Ureter (tissue), 1 donor: ENCODE data around the gene PDGFD. TPM values are rescaled to one million over a fixed set of nuclear protein-coding genes. Genes with fewer than 3 reads are reported as not detected.

Experiments
- DNase-seq: peaks from one replicate; pipeline ENCODE4 v3.0.0-alpha.2; 2020; ENCODE audit warnings: low spot score
- total RNA-seq: library from RNA; stranded (reverse); gene quantifications from one replicate; pipeline ENCODE4 v1.2.4, GENCODE V29; 2023
- donor health status: DM: yes; HTN: yes; CAD: no.

The PDGFD gene
- total RNA-seq, 1 donor from 2014 or later = 3.4 TPM

DNA sequence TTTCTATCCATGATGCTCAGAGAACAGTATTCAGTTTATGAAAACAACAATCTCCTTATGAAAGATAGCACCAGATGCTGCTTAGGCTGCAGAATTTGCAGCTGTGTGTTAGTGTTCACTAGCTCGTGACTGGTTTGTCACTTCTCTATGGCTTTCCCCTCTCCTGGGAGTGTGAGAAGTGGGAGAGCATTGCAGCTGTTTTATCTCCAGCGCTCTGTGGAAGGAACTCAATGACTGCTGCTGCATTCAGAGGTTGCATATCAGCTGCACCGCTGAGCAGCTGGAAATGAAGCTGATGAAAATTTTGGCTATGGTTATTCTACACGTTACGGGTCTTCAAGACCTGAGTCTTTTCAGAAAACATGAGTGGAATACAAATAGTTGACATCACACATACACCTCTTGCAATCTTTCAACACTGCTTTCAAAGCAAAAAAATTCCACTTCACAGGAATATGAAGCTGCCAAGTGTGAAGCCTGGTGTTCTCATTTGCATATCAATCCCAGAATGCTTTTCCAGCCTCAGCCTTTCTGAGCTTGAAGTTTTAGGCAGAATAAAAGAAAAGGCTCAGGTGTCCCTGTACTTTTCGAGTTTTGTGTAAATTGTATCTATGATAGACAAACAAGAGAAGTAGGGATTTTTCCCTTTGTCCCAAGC lies 276.8 kb downstream of the PDGFD start:
- no peak for DNase-seq

DNA sequence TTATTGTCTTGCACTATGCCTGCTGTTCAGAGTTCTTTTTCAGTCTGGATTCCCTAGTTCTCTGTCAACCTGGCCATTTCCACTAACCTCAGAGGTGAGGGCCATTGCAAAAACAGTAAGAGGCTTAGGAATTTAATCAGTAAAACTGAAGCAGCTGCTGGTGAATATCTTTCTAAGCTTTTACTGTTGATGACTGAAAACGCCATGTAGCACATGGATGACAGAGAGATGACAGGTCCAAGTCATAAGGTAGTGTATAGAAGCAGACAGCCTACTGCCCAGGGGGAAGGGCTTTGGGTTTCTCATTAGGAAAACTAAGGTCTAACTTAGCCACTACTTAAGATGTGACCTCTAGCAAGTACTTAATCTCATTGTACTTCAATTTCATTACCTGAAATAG lies 280.1 kb downstream of the PDGFD start:
- no peak for DNase-seq

DNA sequence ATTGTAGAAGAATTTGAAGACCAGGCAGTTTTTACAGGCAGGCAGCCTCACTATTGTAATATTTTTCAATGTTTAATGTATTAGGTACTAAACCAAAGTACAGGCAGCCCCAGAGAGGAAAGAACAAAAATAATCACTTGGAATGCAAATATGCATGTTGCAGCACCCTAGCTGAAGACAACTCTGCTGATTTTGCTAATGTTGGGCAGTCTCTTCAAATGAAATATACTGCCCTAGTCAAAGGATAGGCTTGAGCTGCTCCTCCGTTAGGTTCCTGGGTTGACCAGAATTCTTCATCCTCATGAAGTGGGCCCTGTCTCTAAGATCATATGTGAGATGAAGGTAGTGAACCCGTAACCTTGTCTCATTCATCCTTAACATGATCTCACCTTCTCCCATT lies 280.7 kb downstream of the PDGFD start:
- DNase-seq = no peak

GRCh38 chr11:103881584-103881983 lies 282.4 kb downstream of the PDGFD start:
- DNase-seq = no peak

DNA sequence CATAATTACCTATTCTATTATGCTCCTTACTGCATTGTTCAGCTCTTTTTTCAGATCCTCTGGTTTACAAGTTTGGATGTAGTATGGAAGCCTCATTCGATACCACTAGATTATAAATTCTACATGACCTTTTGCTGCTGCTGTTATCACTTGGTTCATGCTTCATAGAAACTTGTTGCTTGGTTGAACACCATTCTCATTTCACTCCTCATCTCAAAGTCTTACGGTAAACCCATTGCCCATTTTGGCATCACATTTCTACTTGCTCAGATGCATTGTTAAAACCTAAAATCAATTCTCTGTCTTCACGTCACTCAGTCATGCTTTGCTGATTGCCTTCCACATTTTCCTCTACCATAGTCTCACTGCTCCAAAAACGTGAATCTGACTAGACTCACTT lies 283.0 kb downstream of the PDGFD start:
- no peak for DNase-seq

DNA sequence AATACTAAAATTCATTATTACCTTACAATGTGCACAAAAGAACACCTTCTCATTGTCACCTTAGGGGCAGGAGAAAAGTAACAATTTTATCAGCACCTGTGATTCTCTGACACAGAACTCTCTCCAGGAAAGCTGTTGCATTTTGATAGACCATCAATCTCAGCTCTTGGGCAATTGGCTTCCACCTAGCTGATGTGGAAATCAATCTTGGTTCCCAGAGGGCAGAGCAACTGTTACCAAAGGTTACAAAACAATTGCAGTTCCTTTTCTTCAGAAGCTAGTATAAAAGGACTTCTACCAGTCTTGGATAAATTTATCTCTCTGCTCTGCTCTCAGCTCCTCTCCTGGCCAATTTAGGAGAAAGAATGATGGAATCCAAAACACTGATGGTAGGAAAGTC lies 285.3 kb downstream of the PDGFD start:
- DNase-seq = no peak

DNA sequence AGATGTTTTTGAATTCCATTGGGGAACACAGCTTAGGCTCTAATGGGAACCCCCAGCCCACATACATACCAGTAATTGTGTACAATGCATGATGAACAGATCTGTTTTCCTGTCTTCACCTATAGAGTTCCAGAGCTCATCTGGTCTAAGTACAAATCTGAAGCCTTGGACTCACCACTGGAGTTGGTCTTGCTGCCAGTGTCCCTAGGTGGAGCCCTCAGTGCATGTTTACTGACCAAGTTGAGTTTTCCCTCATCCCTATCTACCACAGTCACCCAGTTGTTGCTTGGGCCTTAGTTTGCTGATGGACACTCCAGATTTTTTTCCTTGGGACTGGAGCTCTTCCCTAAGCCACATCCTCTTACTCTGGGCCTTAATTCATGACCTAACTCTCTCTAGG lies 286.7 kb downstream of the PDGFD start:
- DNase-seq = no peak

- DNase-seq = no peak
Measured at GRCh38 chr11:103875855-103876510, 288.0 kb downstream of the PDGFD start.

- no peak for DNase-seq
Measured at GRCh38 chr11:103872748-103873147, 291.2 kb downstream of the PDGFD start.

DNA sequence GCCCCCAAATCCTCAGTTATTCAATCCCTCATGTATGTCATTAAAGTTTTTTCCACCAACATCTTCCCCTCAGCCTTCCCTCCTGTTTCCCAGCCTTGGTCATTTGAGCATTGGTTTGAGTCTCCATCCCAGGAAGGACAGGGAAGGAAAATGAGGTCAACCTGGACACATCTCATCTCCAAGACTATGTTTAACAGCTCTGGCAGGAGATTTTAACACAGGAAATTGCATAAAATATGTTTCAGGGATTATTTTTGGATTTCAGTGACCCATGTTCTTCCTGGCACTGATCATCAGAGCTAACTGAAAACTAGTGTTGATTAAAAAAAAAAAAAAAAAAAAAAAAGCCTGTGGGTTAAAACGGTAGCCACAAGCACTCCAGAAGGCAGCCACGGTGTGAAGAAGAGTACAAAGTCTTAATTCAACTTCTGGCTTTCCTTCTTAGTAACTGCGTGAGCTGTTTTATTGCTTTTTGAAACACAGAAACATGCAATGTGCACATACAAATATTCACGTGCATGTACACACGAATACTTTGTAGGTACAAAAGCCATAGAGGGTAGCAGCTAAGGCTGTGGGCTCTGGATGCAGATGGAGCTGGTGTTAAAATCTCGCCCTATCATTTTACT lies 291.9 kb downstream of the PDGFD start:
- no peak for DNase-seq

DNA sequence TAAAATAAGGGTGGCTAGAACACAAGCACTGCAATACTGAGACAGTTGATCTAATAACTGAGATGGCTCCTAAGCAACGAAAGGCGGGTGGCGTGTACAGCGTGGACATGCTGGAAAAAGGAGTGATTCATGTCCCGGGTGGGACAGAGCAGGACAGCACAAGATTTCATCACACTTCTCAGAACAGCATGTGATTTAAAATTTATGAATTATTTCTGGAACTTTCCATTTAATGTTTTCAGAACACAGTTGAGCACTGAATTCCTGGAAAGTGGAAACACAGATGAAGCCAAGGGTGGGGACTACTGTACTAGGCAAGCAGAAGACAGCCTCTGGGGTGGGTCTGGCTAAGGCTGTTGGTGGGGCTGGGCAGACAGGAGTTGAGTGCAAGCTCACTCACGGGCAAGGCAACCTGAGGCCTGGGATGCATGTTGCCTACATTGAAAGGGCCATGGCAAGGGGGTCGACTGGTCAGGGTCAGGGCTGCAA lies 293.1 kb downstream of the PDGFD start:
- no peak for DNase-seq

- DNase-seq = no peak
Measured at GRCh38 chr11:103867481-103867880, 296.5 kb downstream of the PDGFD start.

DNA sequence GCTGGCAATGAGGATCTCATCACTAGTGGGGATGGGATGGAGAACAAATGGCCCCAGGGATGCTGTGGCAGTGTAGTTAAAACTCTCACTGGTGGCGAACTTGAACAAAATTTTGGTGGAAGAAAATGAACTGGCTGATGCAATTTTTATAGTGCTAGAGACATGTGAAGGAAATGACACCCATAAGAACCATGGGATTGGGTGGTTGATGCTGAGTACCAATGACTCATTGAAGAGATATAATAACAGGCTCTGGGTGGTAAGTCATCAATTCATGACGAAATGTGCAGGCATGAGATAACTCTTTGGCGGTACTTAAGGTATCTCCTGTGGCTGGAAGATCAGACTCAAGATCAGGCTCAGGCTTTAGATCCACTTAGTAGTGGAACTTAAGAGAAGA lies 300.4 kb downstream of the PDGFD start:
- no peak for DNase-seq

DNA sequence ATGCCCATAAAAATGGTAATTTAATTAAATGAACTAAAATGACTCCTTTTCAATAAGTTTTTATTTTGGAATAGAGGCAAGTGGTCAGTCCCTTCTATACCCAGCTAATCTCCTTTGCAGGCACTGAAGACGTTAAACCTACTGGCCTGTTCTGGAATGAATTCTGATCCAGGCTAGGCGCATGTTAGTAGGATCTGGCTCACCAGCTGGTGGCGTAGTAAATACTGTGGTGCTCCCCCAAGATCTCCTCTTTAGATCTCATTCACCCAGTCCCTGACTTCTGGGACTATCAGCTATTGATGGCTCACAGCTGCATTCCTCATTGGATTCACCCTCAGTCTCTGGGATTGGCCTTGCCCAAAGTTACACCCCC lies 301.2 kb downstream of the PDGFD start:
- no peak for DNase-seq

DNA sequence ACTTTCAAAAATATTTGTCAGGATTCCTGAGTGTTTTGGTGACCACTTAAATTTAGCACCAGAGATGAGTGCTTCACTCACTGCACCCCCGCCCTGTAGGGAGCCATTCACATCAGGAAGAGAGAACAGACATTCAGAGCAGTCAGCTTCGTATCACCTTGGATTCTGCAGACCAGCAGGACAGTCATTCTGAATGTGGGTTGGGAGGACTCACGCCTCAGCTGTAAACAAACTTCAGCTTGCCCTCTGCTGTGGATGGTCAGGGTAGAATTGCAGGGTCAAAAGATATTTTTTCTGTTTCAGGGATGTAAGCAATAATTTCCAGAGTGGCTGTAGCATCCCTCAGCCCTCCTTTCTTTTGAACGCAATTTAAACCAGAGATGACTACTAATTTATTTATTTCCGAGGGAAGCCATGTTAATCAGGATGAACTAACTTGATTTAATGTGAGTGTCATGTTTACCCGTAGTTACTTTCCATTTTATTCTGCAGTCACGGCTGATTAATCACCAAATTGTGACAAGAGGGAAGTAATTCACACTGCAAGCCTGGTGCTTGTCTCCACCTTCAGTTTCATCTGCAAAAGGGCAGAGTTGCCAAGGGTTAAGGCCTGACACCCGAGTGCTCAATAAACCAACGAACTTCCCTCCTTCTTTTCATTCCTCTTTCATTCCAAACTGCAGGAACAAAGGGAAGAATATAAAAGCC lies 301.7 kb downstream of the PDGFD start:
- no peak for DNase-seq

Other genes with a start within 250 kb of the PDGFD start
- not detected for gene DDI1, start 127.5 kb downstream of the PDGFD start, total RNA-seq